GM21381 (cell line): Measurements from ENCODE around the gene XCL1.
"Not testable (repeated sequence)": the region's sequence is repeated elsewhere in the genome, so short reads cannot be mapped to it uniquely, and the experiment has no call there.

Experiments
- ATAC-seq: cut with Tn5 transposase; IDR thresholded peaks from one replicate; pipeline ENCODE4 v1.9.1; 2021; ENCODE audit warnings: mild to moderate bottlenecking, moderate library complexity; ENCODE audit not compliant: unreplicated experiment

XCL1 gene

GRCh38 chr1:168567007-168567406 lies 9.4 kb upstream of the XCL1 start:
- ATAC-seq = no peak

DNA sequence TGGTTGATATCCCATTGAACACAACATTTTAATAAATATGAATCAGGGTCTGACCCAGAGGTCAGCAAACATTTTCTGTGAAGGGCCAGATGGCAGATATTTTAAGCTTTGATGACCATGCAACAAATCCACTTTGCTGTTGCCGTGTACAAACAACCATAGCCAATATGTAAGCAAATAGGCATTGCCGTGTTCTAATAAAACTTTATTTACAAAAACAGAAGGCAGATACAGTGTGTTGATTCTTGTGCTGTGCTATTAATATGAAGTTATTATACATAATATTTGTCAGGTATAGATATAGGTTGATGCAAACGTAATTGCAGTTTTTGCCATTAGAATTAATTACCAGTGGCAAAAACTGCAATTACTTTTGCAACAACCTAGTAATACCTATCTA lies 8.8 kb upstream of the XCL1 start:
- no peak for ATAC-seq

DNA sequence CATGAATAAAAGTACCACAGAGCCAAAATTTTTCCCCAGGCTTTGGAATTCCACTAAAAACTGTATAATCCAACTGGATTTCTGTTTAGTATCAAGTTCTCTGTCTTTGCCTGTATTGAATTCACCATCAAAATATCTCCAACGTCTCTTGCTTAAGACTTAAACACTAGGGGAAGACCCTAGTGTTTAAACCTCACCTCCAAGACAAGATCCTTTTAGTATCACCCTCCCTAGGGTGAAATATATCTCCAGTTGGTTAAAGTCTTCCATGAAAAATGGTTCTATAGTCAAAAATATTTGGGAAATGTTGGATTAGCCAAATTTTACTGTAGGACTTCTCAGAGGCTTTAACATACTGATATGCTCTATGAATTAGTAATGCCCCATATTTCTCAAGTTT lies 8.1 kb upstream of the XCL1 start:
- ATAC-seq = no peak

GRCh38 chr1:168570652-168571051 lies 5.8 kb upstream of the XCL1 start:
- ATAC-seq = no peak

DNA sequence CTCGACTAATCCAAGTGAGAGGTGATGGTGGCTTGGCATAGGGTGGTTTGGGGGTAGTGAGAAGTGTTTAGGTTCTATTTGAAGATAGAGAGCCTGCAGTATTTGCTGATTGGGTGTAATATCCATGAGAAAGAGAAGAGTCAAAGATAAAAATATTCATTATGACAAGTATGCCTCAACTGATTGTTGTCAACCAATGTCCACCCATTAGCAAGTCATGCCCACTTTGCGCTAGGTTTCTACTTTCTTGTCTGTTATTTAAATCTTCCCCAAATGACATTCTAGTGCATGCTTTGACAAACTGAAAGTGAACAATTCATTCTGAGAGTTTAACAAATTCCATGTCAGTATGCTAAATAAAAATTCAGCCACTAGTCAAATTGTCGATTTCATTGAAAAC lies 3.8 kb upstream of the XCL1 start:
- ATAC-seq = no peak

DNA sequence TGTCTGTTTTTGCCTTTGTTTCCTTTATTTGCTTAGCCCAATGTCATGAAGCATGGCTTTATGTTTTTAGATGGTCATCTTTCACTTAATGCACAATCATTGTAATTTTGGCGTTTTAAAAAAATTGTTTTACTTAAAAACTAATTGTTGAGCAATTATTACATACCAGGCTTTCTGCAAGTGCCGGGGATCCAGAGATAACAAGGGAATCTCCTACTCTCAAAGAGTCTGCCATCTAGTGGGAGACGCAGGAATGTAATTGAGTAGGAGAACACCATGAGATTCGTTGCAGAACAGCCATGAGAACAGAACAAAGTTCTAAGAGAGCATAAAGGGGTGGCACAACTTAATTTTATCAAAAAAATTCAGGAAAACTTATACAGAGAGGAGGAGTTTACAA lies 2.2 kb upstream of the XCL1 start:
- ATAC-seq = not testable (repeated sequence)

GRCh38 chr1:168578531-168579185 lies 2.3 kb downstream of the XCL1 start:
- ATAC-seq = not testable (repeated sequence)

DNA sequence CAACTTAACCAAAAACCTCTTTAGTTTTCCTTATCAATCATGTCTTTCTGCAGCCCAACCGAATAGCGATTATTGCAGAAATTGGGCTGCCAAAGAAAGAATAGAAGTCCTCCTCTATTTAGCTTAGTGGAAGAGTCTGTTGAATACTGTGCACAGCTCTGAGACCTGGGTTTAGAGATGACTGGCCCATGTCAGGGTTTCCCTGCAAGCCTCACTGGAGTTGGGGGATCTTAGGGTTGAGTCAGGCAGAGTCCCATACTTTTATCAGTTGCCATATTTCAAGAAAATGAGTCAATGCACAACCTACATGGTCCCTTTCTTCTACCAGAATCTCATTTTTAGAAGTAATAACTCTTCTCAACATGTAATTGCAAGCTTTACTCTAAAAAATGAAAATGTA lies 3.9 kb downstream of the XCL1 start:
- not testable (repeated sequence) for ATAC-seq

DNA sequence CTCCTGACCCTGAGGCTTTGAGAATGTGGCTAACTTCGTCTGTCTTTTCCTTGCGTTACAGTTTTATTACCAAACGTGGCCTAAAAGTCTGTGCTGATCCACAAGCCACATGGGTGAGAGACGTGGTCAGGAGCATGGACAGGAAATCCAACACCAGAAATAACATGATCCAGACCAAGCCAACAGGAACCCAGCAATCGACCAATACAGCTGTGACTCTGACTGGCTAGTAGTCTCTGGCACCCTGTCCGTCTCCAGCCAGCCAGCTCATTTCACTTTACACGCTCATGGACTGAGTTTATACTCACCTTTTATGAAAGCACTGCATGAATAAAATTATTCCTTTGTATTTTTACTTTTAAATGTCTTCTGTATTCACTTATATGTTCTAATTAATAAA lies 4.6 kb downstream of the XCL1 start:
- ATAC-seq = not testable (repeated sequence)

- ATAC-seq = no peak
These were observed 5.6 kb downstream of the XCL1 start for GRCh38 chr1:168581817-168582572.

- no peak for ATAC-seq
These were observed 6.4 kb downstream of the XCL1 start for GRCh38 chr1:168582688-168583336.

- ATAC-seq = no peak
These were observed 7.2 kb downstream of the XCL1 start for GRCh38 chr1:168583571-168583970.

DNA sequence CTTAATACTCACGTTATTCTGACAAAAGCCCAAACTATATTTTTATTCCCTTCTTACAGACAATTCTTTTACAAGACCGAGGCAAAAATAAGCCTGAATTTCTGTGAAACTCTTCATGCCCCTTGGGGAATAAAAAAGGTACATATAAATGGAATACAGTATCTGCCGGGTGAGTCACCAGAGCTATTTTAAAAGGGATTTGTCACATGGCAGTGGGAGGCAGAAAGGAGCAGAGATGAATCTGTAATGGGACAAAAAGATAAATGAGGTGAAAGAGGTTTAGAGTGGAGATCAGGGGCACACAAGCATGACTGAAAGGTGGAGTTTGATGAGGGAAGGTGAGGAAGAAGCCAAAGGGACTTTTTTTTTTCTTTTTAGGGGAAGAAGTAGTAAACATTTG lies 8.8 kb downstream of the XCL1 start:
- no peak for ATAC-seq

- ATAC-seq = no peak
These were observed 9.5 kb downstream of the XCL1 start for GRCh38 chr1:168585937-168586336.

- ATAC-seq = no peak
These were observed 12.8 kb downstream of the XCL1 start for GRCh38 chr1:168589167-168589566.

DNA sequence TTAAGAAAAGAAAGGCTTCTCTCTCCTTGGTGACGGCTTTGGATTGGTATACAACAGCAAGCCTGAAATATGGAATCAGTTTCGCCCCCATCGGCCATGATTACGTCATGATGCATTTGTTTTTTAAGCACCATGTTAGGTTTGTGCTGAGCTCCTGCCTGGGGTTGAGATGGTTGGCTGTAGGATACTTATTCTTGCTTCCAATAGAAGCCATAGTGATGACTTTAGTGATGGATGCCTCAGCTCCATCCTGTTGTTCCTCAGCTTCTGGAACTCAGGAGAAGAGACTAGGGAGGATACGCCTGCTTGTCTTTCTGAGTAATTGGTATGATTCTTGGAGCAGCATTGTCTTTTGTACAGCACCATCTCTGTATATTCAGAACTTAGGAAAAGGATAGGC lies 14.7 kb downstream of the XCL1 start:
- no peak for ATAC-seq

DNA sequence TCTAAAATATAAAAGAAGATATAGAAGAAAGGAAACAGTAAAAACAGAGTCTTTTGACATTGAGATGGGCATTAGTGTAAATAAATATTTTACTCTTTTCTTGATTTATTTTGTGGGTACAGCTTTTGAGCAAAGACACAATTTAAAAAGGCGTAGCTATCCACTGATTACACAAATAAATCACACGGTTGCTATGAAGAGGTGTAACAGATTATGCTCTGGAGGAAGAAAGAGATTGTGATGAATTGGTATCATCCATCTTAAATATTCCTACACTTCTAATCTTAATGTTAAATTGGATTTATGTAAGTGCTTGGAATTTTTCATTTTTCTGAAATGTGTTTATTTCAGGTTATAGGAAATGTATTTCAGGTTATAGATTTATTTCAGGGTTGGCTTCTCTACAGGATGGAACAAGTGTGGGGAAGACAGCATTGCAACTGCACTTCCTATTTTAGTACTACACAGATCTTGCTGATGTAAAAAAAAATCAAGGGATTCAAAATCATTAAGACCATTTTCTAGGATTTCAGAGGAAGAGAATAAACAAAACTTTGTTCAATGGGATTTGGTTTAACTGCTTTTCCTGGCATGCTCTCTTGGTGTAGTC lies 15.3 kb downstream of the XCL1 start:
- no peak for ATAC-seq

- ATAC-seq = not testable (repeated sequence)
These were observed 19.0 kb downstream of the XCL1 start for GRCh38 chr1:168595403-168595802.

GRCh38 chr1:168598125-168598524 lies 21.7 kb downstream of the XCL1 start:
- ATAC-seq = no peak

DNA sequence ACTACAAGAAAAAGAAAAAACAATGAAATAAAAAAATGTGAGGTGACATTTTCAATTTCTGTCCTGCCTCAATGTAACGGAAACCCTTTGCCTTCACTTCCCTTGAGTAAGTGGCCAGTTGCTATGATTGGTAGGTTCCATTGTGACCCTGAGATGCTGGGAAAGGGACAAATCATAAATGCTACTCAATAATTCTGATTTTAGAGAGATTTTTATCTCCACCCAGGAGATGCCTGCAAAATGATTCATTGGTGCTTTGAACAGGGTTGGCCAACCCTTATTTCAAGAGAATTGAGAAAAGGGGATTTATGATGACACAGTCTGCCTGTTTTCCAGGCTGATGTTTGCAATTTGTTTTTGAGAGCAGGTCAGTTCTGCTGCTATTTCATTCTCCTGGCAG lies 22.5 kb downstream of the XCL1 start:
- no peak for ATAC-seq

DNA sequence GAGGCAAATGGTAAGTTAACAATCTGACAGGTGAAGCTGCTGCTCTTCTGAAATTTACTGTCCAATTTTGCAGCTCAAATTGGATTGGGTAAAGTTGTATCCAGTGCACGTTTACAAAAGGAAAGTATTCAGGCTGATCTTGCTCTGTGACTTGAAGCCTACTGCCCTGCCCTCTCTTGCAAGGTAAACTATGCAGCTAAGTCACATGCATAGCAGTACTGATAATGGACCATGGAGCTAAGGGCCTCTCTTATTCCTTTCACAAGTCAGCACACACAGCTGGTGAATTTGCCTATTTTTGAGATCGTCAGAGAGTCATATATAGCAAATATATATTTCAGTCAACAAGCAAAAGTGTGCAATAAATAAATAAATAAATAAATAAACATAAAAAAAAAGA lies 23.2 kb downstream of the XCL1 start:
- no peak for ATAC-seq

GRCh38 chr1:168601051-168601450 lies 24.6 kb downstream of the XCL1 start:
- ATAC-seq = no peak
